ENCODE measurements around the gene PRDM16.

- TF ChIP-seq CTCF (IDR thresholded peaks at IDR 0.05) (no peak), EZH2 (IDR thresholded peaks at IDR 0.05; ENCODE audit: borderline replicate concordance, insufficient read depth, low read depth, low read length, poor library complexity, severe bottlenecking) (no peak)
These were observed 138.3 kb downstream of the PRDM16 start for GRCh38 chr1:3207217-3207848.
